Measurements from ENCODE around the gene C1orf105.

DNA sequence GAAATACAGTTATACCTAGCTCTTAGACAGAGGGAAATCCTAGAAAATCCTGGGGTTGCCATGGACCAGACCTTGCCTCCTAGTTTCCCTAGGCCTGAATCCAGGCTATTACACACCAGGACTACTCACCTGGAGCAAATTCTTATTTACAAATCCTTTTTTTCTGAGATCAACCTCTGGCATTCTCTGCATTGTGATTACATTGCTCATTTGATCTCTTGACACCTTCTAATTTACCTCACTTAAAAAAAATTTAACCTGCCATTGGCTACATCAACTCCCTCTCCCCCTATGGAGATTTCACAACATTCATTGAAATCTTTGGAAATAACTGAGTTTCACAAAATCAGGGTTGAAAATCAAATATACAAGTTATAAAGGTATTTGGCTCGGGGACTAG lies 2.9 kb upstream of the C1orf105 start:
- TF ChIP-seq EZH2phosphoT487 (conservative IDR thresholded peaks at IDR 0.05; ENCODE audit: low read length), result no peak
- TF ChIP-seq, protein P1, sequence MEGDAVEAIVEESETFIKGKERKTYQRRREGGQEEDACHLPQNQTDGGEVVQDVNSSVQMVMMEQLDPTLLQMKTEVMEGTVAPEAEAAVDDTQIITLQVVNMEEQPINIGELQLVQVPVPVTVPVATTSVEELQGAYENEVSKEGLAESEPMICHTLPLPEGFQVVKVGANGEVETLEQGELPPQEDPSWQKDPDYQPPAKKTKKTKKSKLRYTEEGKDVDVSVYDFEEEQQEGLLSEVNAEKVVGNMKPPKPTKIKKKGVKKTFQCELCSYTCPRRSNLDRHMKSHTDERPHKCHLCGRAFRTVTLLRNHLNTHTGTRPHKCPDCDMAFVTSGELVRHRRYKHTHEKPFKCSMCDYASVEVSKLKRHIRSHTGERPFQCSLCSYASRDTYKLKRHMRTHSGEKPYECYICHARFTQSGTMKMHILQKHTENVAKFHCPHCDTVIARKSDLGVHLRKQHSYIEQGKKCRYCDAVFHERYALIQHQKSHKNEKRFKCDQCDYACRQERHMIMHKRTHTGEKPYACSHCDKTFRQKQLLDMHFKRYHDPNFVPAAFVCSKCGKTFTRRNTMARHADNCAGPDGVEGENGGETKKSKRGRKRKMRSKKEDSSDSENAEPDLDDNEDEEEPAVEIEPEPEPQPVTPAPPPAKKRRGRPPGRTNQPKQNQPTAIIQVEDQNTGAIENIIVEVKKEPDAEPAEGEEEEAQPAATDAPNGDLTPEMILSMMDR (IDR thresholded peaks at IDR 0.05; ENCODE audit: insufficient read depth, low read length, poor library complexity, severe bottlenecking), result no peak

Measured in SU-DHL-6 (cell line).